ENCODE results near the gene SLC6A9.
A peak's percentile ranks its signal among the peaks of the same experiment; 100 is the strongest.

Gene SLC6A9

GRCh38 chr1:43998000-43998378, 33.3 kb downstream of the SLC6A9 start:
- DNase-seq, result no peak

GRCh38 chr1:43997295-43997999, 33.8 kb downstream of the SLC6A9 start:
- DNase-seq, result no peak

DNA sequence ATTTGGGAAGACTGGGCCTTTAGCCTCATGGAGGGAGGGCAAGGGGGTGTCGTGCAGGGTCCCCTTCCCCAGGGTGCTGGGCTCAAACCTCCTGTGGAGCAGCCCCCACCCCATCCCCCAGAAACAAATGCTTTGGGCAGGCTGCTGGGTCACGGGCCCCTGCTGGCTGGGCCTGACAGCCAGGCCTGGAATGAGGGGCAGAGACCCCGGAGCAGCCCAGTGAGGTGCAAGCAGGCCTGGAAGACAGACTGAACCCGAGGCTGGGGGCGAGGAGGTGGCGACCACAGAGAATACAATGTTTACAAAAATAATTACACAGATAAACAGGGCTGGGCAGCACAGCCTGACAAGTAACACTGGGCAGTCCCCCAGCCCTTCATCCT, 34.5 kb downstream of the SLC6A9 start:
- DNase-seq, result no peak

GRCh38 chr1:43995984-43996732, 35.1 kb downstream of the SLC6A9 start:
- DNase-seq, result no peak

DNA sequence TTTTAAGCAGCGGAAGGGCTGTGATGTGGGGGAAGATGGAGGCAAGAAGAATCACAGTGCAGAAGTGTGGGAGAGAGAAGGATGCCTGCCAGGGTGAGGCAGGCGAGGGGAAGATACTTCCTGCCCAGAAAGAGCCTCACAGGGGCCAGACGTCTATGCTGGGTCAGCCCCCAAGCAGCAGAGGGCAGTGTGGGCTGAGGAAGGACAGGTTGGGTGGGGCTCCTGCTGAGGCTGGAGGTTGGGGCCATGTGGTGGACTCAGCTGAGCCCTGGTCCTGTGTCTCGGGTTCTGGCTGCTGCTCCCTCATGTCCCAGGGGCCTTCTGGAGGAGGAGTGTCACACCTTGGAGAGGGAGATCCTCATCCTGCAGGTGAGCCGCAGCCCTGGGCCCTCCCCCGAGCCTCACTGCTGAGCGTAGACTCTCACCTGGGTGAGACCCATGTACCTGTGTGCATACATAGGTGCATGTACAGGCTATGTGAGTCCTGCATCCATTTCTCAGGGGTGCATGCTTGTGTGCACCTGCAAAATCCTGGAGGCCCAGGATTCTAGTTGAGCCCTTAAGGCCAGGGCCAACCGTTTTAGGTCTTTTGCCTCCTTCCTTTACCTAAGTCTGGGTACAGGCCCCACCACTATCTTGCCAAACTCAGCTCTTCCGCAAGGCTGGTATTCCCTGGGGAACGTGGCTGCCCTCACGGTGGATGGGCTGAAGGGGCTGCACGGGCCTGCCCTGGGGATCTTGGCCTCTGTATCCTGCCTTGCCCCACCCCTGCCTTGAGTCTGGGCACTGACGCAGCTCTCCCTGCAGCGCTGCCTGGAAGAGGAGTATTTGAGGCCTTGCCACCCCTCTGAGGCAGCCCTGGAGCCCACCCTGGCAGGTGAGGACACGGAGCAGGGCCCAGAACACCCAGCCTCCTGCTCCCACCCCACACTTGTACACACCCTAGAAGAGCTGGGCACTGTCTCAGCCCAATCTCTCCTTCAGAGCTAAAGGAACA, 36.2 kb downstream of the SLC6A9 start:
- DNase-seq, result peak; percentile 76

DNA sequence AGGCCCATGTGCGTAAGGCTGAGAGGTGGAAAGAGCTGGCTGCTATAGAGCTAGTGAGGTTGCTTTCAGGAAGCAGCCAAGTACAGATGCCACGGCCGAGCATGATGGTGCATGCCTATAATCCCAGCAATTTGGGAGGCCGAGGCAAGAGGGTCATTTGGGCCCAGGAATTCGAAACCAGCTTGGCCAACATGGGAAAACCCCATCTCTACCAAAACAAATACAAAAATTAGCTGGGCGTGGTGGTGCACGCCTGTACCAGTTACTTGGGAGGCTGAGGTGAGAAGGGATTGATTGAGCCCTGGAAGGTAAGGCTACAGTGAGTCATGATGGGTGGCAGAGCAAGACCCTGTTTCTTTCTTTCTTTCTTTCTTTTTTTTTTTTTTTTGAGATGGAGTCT, 37.2 kb downstream of the SLC6A9 start:
- no peak for DNase-seq

- DNase-seq, result no peak
Measured at GRCh38 chr1:43993206-43993914, 37.9 kb downstream of the SLC6A9 start.

DNA sequence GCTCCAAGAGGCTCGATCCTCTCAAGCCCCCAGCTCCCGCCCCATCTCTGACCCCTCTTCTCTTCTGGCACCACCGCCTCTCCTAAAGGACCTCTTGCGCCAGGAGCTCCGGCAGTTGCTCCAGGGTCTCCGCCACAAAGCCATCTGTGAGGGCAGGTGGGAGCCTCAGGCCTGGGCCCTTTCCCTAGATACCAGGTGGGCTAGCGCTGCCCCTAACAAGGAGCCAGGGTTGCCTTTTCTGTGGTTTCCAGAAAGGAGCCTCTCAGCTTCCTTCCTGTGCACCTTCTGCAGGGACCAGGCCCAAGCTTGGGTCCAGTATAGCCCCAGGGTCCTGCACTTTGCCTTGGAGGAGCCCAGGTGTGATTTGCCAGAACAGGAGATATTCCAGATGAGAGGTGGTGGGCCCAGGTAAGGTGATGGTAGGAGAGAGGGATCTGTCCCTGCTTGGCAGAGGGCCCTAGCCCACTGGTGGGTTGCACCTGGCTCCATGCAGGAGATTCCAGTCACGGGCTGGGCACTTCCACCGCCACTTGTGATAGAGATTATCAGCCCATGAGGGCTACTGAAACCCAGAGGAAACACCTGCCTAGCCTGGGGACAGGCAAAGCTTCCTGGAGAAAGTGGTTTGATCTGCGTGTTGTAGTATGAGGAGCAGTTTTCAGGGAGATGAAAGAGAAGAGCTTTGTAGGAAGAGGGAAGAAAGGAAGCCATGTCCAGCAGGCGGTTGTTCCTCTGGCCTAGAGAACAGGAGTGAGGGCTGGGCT, 38.8 kb downstream of the SLC6A9 start:
- DNase-seq, result no peak

GRCh38 chr1:43991476-43992231, 39.6 kb downstream of the SLC6A9 start, which contains the start of gene CCDC24:
Gene CCDC24 (plus strand): TSS chr1:43991599. CDS start chr1:43991879, 280 bp downstream.
- peak; percentile 80 for DNase-seq

GRCh38 chr1:43991200-43991475, 40.1 kb downstream of the SLC6A9 start:
- DNase-seq, result no peak

DNA sequence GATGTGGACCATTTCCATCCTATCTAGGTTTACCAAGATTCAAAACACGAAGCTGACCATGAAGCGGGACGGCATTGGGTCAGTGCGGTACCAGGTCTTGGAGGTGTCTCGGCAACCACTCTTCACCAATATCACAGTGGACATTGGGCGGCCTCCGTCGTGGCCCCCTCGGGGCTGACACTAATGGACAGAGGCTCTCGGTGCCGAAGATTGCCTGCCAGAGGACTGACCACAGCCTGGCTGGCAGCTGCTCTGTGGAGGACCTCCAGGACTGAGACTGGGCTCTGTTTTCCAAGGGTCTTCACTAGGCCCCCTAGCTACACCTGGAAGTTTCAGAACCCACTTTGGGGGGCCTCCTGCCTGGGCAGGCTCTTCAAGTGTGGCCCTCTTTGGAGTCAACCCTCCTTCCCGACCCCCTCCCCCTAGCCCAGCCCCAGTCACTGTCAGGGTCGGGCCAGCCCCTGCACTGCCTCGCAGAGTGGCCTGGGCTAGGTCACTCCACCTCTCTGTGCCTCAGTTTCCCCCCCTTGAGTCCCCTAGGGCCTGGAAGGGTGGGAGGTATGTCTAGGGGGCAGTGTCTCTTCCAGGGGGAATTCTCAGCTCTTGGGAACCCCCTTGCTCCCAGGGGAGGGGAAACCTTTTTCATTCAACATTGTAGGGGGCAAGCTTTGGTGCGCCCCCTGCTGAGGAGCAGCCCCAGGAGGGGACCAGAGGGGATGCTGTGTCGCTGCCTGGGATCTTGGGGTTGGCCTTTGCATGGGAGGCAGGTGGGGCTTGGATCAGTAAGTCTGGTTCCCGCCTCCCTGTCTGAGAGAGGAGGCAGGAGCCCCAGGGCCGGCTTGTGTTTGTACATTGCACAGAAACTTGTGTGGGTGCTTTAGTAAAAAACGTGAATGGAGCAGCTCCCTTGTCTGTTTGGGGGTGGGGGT, 40.7 kb downstream of the SLC6A9 start:
- no peak for DNase-seq

DNA sequence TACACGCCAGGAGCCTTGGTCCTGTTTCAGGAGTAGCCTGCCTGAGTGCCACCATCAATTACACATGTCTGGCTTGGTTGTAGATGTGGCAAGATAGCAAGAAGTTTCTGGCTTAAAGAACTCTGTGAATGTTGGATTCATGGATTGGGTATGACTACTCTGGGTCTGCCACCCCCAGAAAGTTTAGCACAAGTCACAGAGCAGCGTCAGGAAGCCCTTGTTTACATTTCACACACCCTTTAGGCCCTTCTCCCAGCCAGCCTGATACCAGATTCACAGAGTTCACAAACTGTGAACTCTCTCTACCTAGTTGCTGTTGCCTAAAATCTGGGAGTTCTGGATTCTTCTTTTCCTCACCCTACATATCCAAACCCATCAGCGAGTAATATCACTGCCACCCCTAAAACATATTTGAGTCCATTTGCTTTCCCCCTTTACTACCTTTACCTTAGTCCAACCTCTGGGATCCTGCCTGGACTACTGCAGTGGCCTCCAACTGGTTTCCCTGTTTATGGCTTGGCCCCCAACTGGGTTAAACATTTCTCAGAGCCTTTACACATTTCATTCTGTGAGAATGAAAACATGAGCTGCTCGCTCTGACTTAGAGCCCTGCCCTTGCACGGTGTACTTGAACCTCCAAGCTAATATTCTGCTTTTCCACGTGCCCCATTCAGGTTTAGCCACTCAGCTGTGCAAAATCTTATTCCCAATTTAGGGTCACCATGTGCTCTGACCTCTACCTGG, 43.9 kb downstream of the SLC6A9 start:
- DNase-seq, result no peak

GRCh38 chr1:43986712-43987111, 44.5 kb downstream of the SLC6A9 start:
- no peak for DNase-seq

DNA sequence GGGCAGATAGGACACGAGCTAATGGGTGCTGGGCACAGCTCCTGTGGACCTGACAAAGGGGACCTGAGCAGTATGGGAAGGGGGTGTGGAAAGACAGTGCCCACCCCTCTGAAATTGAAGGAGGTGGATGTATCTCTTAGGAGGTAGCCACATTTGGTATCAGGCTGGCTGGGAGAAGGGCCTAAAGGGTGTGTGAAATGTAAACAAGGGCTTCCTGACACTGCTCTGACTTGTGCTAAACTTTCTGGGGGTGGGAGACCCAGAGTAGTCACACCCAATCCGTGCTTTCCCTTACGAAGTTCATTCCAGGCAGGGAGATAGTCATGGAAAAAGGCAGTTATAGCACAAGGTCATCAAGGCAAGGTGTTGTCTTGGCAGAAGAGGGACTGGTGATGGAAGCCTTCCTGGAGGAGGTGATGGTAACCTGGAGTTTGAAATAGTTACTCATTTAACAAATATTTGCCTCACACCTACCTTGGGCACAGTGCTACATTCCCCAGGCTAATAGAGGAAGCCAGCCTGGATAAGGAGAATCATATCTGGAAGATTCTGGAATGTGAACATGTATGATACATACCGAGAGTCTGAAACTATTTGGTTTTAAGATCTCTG, 45.2 kb downstream of the SLC6A9 start:
- no peak for DNase-seq

GRCh38 chr1:43984855-43985254, 46.4 kb downstream of the SLC6A9 start:
- DNase-seq, result no peak

GRCh38 chr1:43983253-43983899, 47.9 kb downstream of the SLC6A9 start:
- no peak for DNase-seq

DNA sequence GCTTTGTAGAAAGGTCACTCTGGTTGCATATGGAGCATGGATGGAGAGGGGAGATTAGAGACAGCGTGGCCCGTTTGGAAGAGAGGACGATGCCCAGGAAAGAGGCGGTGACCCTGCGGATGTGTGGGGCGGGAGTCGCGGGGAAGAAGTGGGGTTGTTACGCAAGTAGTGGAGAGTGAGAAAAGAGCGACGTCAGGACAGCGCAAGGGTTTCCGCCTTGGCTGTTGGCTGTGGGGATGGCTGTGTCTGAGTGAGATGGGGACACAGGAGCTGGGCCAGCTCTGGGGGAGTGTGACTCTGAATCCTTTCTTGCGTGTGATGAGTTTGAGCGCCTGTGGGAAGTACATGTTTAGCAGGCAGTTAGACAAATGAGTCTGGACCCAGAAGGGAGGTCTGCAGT, 48.5 kb downstream of the SLC6A9 start:
- no peak for DNase-seq

DNA sequence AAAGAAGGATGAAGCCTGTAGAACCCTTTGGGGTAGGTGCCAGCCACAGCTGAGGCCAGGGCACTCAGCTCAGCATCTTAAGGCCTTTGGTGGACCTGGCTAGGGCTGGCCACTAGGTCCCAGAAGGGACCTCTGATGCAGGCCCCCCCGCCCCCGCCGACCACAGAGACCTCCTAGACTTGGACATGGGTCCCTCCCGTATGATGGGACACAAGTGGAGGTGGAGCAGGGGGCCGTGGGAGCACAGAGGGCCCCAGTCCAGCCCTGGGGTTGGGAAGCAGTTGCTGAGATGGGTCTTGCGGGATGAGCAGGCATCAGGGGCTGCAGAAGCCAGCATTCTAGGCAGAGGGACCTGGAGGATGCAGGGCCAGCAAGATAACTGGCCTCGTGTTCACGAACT, 49.0 kb downstream of the SLC6A9 start:
- DNase-seq, result no peak
